Pulmonary artery endothelial cell (primary cell): Measurements from ENCODE around the gene ZDHHC11B. TPM values are rescaled to one million over a fixed set of nuclear protein-coding genes. Genes with fewer than 3 reads are reported as not detected.
"Not testable (repeated sequence)": the region's sequence is repeated elsewhere in the genome, so short reads cannot be mapped to it uniquely, and the experiment has no call there.

Experiments used
- DNase-seq: peaks from one replicate; pipeline ENCODE4 v3.0.0-alpha.2; 2011; ENCODE audit warnings: low read depth, low spot score
- total RNA-seq: library from RNA; depleted of rRNA; stranded (reverse); fragments of >200 nt; gene quantifications from 2 replicates; pipeline ENCODE4 v1.2.3, GENCODE V29; 2014

The ZDHHC11B gene
- total RNA-seq, 1 donor from 2014 or later, result not detected

- DNase-seq, result not testable (repeated sequence)
Measured at GRCh38 chr5:686172-686523, 98.4 kb downstream of the ZDHHC11B start.

DNA sequence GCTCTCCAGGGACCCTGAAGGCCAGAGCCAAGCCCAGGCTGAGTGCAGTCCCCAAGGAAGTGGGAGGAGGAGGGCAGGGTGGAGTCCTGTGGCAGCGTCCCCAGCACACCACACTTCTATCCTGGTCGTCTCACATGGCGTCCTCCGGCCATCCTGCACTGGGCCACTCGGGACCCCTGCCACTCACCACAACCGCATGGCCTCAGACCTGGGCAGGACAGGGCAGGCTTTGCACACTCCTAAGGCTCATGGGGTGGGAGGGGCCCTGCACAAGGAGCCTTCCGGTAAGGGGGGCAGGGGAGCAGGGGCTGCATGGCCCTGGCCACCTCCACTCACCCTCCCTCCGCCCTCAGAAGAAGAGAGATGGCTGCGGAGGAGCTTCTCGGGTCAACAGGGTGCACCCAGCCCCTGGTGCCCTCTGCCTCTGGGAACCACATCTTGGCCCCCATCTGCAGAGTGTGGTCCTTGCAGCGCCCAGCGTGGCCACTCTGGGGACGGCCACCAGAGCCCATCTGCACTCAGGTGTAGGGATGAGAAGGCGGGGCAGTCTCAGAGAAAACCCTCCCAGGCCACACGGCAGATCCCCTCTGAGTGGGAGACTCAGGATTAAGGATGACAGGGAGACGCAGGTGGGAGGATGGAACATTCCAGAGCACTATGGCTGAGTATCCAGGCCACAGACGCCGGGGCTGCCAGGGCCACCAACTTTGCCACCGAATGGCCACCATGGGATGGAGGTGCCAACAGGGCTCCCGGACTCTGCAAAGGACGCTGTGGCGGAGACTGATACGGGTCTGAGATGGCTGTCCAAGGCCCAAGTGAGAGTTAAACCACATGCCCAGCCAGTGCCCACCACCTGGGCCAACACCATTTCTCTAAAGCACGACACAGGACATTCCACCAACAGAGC lies 99.0 kb downstream of the ZDHHC11B start:
- no peak for DNase-seq

DNA sequence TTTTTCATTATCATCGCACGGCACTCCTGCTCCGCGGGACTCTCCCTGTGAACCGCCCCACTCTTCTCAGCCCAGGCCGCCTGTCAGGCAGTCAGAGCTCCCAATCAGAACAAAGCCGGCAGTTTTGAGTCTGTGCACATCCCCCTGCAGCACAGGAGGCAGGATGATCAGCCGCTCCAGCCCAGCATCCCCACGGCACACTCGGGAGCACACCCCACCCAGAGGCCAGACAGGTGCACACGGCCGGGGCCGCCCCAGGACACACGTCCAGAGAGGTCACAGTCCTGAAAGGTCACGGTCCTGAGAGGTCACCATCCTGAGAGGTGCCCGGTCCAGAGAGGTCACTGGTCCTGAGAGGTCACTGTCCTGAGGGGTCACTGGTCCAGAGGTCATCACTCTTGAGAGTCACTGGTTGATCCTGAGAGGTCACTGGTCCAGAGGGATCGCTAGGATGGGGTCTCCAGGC lies 99.7 kb downstream of the ZDHHC11B start:
- no peak for DNase-seq

DNA sequence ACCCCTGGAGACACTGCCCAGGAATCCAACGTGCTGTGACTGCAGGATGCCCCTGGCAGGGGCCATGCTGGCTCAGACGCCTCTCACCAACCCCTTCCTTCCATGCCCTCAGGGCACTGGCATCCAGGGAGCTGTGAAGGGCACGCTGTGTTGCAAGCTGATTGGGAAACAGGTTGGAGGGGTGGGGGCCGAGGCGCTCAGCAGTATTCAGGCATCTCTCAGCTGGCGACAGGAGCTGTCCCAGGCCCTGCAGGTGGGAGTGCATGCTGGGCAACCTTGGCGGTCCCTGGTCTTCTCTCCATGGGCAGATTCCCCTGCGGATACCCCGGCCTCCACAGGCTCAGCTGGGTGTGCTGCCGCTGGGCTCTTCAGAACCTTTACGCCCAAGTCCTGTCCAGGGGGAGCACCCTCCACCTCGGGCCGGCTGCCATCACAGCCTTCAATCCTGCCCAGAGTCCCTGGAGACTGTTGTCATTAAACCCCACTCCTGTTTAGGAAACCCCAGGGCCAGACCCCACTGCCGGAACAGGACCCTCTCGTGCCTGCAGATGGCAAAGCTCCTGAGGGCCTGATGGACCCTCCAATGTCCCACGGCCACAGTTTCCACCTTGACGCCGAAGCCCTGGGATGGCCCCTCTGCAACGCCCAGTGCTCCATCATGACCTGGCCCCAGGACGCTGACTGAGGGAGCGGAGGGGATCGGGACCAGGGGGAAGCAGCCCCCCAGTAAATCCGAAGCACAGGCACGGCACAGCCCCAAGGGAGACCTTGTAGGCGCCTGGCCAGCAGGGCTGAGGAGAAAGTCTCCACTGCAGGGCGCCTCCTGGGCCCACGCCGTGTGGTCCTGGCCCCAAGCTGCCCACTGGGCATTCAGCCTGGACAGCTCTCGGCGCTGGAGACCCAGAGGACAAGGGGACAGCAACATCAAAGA lies 100.7 kb downstream of the ZDHHC11B start:
- DNase-seq, result no peak

GRCh38 chr5:682651-683358 lies 101.7 kb downstream of the ZDHHC11B start:
- not testable (repeated sequence) for DNase-seq

- DNase-seq, result not testable (repeated sequence)
Measured at GRCh38 chr5:682216-682615, 102.3 kb downstream of the ZDHHC11B start.

- DNase-seq, result not testable (repeated sequence)
Measured at GRCh38 chr5:681317-682191, 103.0 kb downstream of the ZDHHC11B start.

DNA sequence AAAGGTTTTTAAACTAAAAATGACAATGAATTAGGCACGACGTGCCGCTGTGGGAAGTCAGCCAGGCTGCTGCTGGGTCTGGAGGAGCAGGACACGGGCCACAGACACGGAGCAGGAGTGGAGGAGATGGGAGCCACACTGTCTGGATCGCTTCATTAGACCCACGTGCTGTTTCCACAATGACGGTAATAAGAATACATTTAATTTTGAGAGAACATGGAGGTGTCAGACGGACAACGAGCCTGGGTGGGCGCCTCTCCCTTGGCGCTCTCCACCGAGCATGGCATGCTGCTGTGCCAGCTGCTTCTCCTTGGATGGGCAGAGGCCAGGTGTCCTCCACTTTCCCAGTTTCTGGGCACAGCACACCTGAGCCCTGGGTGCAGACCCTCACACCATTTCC lies 103.7 kb downstream of the ZDHHC11B start:
- not testable (repeated sequence) for DNase-seq

DNA sequence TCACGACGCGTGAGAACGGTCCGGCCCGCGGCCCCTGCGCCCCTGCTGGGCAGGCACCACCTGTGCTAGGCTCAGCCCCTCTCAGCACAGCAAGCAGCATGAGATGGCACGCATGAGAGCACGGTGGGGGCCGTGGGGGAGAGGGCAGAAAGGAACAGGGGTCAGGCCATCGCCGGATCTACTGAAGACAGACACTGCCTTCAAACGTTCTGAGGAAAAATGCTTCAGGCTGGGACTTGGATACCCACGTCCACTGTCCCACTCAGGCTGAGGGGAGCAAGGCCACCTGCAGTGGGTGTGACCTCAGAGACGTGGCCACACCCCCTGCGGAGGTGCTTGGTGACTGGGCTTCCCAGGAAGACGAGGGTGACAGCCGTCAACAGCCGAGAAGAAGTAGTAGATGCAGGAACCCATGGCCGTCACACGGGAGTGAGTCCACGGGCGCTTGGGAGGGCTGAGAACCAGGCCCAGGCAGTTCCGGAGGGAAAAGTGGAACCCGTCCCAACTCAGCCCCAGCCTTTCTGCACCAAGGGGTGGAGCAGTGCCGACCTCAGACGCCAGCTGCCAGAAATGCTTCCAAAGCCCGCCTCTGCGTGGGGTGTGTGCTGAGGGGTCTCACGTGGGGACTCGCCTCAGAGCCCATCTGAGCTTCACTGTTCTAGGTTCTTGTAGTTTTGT lies 104.3 kb downstream of the ZDHHC11B start:
- not testable (repeated sequence) for DNase-seq

- DNase-seq, result not testable (repeated sequence)
Measured at GRCh38 chr5:679166-679895, 105.2 kb downstream of the ZDHHC11B start.

DNA sequence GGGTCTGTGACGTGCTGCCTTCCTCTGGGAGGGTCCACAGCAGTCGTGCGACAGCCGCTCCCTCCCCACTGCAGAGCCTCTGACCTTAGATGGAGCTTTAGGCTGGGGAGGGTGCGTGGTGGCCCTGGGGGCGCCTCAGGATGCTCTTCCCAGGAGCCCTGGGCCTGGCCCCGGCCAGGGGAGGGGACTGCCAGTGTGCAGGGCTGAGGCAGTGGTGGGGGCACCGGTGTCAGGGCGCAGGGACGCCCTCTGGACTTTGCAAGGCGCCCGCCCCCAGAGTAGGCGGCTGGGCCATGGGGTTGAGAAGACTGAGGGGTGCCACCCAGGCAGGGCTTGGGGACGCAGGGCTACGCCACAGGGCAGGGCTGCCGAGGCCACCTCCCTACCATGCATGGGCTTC lies 106.0 kb downstream of the ZDHHC11B start:
- DNase-seq, result not testable (repeated sequence)

DNA sequence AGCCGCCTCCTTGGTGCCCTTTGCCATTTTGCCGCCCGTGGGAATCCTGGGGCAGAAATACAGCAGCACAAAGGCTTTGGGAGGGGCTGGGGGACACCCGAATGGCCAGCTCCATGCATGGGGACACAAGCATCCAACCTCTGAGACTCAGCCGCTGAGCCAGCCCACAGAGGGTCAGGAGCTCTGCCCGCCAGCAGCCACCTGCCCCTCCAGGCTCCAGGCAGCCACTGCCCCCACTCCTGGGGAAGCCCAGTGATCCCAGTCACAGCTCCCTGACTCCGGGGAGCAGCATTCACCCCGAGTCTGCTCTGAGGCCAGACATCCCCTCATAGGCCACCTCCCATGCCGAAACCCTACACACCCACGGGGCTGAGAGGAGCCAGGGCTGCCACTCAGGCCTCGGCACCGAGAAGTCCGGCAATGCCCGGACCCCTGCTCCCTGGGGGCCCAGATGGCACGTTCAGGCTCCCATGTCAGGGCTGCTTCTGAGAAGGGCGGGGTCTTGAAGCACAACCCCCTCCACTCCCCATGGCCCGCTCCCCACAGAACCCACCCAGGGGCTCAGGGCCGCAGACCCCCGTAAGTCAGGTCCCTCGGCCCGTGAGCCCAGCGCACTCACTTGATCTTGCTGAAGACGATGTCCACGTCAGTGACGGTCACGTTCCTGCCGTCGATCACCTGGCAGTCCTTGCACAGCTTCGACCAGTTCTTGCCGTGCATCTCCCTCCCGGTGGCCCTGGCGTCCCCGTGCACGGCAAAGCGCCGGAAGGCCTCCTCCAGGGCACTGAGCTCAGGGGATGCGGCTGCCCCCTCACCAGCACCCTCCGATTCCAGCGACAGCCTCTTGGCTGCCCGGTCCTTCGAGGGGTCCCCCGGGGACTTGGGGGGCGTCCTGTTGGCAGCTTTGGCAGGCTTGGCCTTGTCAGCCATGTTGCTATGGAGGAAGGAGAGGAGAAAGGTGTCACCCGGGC lies 107.1 kb downstream of the ZDHHC11B start:
- DNase-seq, result no peak

DNA sequence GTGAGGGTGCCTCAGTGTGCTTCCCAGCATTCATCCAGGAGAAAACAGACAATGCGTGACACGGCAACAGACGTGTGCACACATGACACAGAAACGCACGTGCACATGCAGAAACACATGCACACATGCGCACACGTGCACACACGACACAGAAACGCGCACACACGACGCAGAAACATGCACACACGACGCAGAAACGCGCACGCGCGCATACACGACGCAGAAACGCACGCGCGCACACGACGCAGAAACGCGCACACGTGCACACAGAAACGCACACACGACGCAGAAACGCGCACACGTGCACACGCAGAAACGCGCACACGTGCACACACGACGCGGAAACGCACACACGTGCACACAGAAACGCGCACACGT lies 107.8 kb downstream of the ZDHHC11B start:
- no peak for DNase-seq

DNA sequence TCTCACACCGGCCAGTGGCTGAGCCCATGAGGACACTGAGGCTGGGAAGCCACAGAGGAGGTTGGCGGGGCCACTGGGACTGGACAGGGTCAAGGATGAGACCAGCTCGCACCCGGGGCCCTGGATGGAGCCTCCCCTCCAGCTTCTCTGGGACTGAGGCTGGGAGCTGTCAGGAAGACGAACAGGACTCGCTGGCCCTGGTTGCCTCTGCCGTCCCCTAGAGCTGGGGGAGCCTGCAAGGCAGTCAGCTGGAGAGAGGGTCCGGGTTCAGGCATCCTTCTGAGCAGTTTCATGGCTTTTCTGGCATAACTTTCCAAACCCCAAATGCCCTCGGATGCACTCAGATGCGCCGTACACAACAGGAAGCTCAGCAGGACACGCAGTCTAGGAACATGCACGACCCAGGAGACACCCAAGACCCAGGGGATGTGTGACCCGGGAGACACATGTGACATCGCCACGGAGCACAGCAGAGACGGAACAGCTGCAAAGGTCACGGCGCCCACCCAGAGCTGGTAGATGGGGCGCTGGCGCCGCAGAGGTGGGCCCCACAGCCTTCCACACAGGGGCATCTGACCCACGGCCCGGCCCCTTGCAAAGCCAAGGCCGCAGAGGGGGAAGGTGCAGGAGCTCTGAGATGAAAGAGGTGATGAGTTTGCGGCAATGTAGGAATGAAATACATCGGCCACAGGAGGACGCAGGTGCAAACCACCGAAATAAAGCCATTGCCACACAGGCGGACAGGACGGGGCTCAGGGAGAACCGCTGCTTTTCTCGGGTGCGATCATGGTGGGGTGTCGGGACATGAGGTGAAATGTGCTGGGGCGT lies 108.4 kb downstream of the ZDHHC11B start:
- DNase-seq, result no peak

GRCh38 chr5:675111-675870 lies 109.2 kb downstream of the ZDHHC11B start:
- no peak for DNase-seq

GRCh38 chr5:674630-675011 lies 109.9 kb downstream of the ZDHHC11B start:
- no peak for DNase-seq
